Measurements from ENCODE around the gene CARD11.

- TF ChIP-seq CTCF (IDR thresholded peaks at IDR 0.05) (no peak), POLR2A (IDR thresholded peaks at IDR 0.05) (no peak)
Observed at GRCh38 chr7:2893411-2893861, 150.2 kb downstream of the CARD11 start.
